Measurements from ENCODE around the gene PLCB3.
"Not testable (repeated sequence)": the region's sequence is repeated elsewhere in the genome, so short reads cannot be mapped to it uniquely, and the experiment has no call there.

PLCB3 gene

DNA sequence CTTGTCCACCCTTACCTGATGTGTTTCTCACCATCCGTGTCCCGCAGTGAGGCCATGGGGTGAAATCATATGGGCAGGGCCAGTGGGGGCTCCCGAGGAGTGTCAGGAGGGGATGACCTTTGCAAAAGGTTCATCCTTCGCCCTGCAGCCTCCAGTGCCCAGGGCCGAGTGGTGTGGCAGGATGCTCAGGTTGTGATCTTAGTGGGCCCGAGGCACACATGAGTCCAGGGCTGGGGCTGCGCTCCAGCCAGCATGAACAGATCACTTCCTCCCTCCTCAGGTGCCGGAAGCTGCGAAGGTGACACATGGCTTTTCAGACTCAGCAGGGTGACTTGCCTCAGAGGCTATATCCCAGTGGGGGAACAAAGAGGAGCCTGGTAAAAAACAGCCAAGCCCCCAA, 13.3 kb upstream of the PLCB3 start:
- no peak for DNase-seq

DNA sequence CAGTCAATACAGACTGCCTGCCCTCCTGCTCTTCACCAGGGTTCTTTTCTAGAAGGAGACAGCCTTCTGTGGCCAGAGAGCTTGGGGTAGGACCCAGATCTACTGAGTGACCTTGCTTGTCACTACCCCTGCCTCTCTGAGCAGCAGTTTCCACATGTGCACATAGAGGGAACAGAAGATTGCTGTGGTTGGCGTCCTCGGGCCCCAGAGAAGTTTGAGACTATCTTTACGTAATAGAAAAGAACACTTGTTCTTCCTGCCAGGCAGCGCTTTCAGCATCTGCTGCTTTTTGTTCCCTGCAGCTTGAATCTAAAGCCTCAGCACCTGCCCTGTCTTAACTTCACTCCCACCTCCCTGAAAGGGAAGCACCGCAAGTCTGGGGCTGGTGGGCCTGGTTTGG, 12.3 kb upstream of the PLCB3 start:
- no peak for DNase-seq

DNA sequence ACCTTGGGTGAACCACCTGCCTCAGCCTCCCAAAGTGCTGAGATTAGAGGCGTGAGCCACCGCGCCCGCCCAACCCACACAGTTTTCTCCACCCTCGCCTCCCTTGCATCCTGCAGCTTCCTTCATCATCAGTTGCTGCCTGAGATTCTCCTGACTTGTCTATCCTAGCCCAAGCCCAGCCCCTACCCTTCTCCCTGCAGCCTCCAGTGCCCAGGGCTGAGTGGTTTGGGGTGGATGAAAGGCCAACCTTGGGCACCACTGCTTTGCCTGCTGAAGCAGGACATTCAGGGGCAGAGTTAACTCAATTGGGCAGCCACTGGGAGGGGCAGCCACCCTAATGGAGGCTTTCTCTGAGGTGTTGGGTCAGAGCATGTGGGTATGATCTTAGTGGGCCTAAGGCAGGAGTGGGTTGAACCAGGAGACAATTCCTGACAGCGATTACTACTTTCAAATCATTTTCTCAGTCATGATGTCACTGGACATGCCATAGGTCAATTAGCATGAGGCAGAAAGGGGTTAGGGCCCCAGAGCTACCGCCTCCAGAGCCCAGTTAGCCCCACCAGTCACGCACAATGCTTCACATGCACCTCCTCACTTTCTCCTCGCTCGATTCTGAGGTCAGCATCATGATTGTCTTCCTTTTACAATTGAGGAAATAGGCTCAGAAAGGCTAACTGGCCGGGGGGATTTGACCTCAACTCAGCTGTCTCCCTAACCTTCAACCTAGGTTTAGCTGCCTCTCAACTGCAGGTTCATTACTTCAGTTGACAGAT, 11.5 kb upstream of the PLCB3 start:
- DNase-seq: no peak

DNA sequence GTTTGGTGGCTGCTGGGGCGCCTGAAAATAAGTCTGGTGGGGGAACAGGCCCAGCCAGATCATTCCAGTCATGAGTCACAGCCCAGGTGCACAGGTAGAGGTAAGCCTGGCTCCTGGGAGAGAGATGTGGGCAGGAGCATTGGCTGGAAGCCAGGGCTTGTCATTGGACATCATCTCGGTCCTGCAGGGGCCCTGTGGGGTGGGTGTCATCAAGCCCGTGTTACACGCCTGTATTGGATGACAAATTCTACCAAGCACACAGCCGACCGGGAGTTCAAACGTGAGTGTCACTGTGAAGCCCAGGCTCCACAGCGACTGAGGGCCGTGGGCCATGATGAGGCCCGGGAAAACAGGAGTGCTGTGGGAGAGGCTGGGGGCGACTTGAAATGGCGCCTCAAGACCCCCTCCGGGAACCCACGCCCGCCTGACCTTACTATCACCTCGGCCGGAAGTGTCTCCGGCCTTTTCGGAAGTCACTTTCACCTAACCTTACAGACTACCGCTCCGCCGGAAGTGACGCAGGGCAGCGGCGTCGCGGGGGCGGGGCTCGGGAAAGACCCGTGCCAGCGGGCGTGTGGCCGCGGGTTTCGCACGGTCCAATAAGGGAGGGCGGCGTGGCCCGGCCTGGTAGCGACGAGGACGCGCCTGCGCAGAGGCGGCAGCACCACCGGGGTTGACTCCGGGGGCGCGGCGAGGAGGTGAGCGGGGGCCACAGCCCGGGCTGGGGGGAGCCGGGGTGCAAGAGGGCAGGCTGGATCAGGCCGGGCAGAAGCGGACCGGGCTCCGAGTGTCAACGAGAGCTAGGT, 10.7 kb upstream of the PLCB3 start, which contains the start of gene FKBP2:
Gene FKBP2, plus strand, starts transcription at position 661 of the 806 bp plus-strand sequence. CDS start 1,293 bp downstream, outside the sequence.
- DNase-seq: peak; percentile 97

DNA sequence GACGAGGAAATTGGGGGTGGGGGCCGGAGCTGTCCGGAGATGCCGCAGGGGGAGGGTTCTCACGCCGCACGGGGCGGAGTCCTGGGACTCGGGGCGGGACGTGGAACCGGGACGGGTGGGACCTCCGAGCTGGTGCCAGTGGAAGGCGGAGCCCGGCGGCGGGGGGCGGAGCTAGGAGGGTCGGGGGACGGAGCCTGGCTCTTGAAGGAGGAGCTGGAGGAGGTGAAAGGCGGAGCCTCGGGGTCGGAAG, 10.2 kb upstream of the PLCB3 start:
- DNase-seq: peak; percentile 99

DNA sequence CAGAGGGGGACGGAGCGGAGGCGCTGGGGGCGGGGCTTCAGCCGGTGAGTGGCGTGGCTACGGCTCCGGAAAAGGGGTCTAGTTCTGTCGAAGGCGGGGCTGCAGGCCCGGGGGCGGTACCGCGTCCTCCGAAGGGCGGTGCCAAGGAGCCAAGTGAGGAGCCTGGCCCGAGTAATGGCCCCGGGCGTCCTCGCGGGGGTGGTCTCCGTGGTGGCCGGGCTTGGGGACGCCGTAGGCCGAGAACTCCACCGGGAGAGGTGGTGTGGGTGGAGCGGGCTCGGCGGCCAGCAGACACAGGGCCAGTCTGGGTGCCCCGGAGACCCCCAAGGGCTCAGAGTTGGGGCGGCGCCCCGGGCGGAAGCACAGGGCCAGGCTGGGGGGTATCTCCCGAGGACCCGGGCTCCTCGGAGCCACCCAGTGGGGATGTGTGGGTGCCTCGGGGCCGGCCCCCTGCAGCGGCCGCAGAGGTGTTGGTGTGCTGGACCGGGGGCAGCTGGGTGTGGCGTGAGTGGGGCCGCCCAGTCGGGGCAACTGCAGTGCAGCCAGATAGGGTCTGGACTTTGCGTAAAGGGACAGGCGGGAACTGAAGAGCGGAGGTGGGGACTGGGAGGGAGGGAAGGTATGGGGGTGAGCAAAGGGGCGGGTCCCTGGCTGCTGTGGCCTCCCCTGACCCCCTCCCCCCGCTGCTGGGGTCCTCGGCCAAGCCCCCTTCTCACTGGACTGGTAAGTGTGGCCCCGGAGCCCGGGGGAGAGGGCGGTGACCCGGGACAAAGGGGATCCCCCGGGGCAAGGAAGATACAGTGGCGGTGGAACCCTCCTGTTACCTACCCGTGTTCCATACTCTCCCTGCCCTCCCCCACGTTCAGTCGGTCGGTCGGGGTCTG, 9.6 kb upstream of the PLCB3 start:
- no peak for DNase-seq

DNA sequence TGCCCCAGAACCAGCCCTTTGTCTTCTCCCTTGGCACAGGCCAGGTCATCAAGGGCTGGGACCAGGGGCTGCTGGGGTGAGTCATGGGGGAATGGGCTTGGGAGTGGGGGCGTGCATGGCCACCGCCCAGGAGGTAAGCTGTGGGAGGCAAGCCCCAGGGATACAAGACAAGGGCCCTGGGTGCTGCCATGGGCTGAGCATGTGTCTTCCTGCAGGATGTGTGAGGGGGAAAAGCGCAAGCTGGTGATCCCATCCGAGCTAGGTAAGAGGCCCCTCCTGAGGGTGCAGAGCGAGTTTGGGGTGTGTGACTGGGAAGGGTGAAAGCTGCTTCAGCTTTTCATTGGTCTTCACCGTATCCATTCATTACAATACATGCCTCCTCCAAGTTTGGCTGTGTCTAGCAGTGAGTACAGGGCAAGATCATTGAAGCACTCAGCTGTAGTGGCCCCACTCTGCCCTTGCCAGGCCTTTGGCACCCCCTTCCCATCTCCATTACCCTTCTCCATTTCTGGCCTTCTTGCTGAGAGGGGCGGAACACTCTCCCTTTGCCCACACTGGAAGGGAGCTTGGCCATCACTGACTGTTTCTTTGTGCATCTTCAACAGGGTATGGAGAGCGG, 8.0 kb upstream of the PLCB3 start:
- DNase-seq: no peak

DNA sequence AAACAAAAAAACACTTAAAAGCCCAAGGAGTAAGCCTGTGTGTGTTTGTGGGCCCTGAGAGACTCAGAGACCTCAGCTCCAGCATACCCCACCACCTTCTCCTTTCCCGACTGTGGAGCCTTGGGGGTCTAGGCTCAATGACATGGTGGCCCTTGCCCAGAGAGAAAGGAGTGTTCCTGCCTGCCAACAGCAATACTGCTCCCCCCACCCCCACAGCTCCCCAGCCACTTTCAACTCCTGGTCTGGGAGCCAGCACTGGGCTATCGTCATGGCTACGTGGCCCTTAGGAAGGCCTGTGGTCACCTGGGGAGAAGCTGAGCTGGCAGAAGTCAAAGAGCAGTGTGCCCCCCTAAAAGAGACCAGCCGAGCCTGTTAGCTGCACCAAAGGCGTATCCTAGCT, 7.2 kb upstream of the PLCB3 start:
- DNase-seq: no peak

DNA sequence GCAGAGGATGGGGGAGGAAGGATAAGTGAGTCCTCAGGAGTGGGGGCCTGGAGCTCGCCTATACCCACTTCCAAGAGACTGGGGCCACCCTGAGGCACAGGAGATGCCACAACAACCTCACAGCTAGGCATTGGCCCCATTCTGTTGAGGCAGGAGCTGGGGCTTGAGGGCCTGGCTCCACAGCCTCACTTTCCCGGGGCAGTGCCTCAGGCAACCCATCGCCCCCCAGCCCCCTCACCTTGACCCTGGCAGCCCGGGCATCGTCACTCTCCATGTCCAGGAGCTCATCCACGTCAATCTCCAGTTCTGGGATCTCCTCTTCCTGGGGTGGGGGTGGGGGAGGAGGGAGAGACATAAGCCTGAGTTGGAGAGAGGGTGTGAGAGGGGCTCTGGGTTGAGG, 6.4 kb upstream of the PLCB3 start:
- no peak for DNase-seq

DNA sequence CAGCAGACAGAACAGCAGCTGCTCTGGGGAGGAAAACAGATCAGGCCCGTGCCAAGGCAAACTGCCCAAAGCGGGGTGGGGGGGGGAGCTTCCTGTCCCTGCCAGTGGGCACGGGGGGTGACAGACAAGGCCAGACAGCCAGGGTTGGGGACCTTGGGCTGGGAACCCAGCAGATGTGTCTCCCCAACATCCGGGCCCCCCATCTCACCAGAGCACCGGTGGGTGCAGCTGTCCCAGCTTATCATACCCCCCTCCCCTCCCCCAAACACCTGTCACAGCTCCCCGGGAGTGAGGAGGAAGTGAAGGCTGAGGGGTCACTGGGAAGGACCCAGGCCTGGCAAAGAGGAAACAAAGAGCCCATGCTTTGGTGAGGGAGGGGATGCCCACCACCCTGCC, 5.9 kb upstream of the PLCB3 start:
- DNase-seq: no peak

DNA sequence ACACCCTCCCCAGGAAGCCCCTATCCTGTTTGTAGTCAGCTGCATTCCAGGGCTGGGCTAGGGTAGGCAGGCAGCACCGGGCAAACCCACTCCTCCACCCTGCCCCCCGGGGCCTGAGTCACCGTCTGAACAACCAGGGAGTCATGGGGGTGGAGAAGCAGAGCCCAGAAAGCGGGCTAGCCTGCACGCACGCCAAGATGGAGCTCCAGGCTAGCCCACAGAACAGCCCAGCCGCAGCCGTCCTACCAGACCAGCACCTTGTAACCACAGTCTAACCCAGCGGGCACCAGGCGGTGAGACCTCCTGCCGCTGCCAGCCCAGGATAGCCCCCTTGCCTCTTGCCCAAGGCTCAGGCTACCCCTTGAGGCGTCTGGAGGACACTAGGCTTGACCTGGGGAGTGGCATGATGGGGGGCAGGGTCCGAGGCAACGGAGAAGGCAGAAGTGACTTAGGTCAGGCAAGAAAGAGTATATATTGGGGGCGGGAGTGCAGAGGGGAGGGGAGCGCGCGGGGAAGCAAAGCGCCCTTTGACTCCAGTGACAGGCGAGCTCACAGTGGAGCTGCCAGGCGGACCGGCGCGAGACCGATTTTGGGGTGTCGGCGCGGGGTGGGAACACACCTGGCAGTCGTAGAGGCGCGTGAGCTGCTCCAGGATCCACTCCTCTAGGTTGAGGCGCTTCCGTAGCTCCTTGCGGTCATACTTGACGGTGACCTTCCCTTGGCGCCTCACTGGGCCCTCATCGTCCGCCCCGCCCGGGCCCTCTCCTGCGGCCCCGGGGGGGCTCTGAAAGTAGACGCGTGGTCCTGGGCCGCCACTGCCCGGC, 5.3 kb upstream of the PLCB3 start:
- peak; percentile 96 for DNase-seq

DNA sequence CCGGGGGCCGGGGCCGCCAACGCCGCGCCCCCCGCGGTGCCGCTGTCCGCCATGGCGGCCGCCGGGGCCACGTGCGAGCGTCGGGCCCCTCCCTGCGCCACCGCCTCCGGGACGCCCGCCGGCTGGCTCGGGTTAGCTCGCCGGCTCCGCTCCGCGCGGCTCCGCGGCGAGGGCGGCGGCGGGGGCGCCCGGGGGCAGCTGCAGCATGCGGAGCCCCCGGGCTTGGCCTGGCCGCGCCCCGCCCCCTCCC, 4.8 kb upstream of the PLCB3 start:
- DNase-seq: not testable (repeated sequence)

DNA sequence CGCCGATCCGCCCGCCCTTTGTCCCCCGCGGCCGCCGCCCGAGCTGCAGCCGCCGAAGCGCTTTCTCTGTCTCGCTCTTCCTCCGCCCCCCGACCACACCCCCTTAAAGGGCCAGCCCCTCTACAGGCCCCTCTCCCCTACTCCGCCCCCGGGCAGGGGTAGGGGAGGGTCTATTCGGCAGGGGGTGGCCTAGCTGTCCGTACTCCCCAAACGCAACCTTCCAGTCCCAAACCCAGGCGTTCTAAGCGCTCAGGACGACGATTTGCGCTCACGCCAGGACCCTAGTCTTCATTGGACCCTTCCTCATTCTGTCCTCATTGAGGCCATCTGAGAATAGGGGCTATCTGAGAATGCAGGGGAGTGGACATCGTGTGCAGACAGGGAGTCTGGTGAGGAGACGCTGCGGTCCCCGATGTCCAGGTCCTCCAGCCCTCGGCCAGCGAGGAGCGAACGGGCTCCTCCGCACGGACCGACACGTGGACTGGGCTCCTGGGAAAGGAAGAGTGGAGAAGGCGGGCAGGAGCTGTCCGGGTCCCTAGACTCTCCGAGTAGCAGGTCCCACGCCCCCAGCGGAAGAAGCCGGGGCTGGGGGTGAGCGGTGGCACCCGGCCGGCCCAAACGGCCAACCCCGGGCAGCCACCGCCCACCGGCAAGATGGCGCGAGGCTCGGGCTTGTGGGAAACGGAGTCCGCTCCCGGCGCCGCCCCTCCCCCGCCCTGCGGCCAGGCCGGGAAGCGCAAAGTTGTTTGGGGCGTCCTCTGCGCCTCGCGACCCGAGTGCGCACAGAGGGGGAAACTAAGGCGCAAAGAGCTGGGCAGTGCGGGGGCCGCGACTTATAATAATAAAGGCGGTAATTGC, 4.2 kb upstream of the PLCB3 start, which contains the start of gene PPP1R14B:
Gene PPP1R14B, minus strand, starts transcription at position 73 of the 858 bp plus-strand sequence. CDS start 270 bp downstream, outside the sequence.
- peak; percentile 89 for DNase-seq

DNA sequence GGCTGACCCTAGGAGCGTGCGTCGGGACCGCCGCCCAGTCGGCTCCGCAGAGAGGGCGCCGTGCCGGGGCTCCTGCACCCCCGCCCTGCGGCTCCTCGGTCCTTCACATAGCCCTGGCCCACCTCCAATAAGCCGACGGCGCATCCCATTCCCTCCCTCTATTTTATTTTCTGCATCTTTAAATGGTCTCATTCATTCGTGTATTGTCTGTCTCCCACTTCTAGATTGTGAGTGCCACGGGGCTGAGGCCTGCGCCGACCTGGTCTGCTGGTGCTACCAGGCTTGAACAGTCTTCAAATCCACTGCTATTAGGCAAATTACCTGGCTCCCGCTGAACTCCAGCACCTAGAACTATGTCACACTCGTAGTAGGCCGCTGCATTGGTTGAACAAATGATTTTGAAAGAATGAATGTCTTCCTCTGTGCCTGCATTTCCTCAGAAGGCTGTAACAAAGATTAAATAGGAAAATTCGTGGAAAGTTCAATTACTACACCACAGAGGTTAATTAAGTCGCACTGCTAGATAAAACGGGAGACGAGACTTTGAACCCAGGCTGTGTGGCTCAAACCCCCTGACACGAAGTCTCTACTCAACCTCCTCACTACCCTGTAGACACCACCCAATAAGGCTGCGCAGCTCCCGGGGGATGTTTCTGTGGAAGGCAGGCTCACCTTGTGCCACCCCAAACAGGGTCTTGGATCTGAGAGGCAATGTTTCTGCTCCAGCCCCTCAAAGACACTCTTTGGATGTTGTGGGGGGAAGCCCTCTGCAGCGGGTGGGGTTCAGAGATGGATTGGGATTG, 3.4 kb upstream of the PLCB3 start:
- no peak for DNase-seq

DNA sequence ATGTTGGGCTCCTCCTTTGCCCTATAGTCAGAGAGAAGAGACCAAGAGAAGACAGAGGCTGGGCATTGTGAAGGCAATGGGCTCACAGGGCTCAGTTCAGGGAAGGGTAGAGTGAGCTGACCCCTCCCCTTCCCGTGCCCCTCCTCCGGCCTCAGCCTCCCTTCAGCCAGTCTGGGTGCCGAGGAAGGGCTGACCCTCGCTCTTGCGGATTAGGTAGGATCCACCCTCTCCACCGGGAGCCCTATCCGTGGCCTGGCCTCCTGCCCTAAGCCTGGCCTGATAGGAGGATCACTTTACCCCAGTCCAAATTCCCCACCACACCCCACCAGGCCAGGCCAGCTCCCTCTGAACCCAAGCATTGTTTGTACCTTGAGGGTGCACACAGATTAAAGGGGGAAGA, 2.8 kb upstream of the PLCB3 start:
- DNase-seq: no peak

DNA sequence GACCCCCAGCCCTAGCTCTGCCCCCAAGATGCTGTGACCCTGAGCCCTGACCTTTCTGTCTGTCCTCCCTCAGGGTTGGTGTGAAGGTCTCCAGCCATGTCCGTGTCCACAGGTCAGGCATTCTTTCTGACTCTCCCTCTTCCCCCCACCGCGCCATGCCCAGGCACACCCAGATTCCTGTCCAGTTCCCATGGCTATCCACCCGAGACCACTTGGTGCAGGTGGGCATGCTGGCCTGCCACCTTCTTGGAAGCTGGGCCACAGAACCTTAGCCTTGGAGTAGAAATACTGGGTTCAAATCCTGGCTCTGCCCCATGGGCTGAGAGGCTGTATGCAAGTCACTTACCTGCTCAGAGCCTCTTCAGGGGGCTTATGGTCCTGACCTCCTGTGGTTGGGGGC, 2.3 kb upstream of the PLCB3 start:
- no peak for DNase-seq

DNA sequence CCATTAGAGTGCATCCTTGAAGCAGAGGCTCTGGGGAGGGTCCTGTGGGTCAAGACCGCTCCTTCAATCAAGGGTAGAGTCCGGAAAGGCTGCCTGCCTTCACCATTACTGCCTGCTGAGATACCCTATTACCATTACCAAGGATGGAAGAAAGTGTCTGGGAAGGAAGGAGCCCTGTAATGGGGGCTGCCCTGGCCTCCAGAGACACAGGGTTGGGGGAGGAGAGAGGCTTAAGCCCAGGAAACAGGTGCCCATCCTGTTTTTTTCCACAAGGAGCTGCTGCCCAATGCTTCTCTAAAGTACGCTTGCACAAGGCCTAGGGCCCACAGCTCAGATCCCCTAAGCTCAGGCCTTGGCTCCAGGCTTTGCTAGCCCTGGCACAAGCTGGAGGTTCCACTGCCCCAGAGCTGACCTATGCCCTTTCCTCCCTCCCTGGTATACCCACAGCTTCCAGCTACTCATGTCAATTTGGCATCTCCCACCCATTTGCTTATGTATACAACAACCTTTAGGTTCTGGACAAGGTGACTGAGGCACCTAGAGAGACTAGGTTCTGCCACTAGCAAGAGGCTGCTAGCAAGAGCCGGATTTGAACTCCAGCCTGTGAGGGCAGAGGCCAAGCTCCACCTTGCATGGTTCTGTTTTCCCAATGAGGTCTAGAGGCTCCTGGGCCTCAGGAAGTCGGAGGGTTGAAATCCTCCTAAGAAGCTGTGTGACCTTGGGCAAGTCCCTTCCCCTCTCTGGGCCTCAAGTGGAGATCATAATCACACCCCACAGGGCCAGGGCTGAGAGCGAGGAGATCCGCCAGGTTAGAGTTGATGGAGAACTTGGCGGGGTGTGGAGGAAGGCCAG, 1.5 kb upstream of the PLCB3 start:
- no peak for DNase-seq

DNA sequence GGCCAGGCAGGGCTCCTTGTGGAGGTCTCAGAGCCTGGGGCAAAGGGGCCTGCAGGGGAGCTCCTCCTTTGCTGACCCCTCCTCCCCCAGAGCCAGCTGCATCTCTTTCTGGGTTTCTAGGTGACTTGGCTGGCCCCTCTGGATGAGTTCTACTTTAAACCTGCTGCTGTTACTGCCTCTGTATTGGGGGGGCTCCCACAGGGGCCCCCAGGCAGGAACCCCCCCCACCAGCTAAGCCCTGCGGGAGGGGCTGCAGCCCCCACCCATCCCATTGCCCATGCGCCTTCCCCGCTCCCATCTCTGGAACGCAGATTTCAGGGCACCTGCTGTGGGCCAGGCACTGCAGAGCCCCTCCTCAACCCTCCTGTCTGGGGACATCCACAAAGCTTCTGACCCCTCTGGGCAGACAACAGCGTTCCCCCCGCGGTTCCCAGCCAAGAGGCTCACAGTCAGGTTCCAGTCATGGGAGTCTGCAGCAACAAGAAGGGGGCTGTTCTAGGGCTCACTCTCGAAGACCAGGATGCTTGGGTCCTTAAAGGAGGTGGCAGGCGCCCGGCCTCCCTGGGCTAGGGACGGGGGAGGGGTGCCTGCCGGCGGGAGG, 815 bp upstream of the PLCB3 start:
- DNase-seq: no peak

DNA sequence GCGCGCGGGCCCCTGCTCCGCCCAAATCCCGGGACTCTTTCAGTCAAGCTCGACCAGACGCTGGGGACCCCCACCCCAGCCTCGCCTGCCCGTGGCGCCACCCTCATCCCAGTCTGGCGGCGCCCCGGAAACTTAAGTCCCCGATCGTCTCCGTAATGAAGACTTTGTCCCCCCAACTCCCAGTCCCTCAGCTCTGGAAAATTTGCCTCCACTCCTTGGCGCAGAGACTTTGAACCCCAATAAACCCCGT, 348 bp downstream of the PLCB3 start:
- no peak for DNase-seq
